ENCODE measurements around the gene SPECC1L. TPM values are rescaled to one million over a fixed set of nuclear protein-coding genes. Genes with fewer than 3 reads are reported as not detected.

SPECC1L gene
- total and polyA plus RNA-seq, 2 of the 8 experiments (the other 6 are each of a cell fraction or from before 2014, with no cell fraction given) = 15.7 to 61.6 TPM

GRCh38 chr22:24441406-24442351 lies 171.0 kb downstream of the SPECC1L start (continued):
- TF ChIP-seq POU5F1 (IDR thresholded peaks at IDR 0.05; ENCODE audit: low read depth, low read length) (no peak), BACH1 (IDR thresholded peaks at IDR 0.05; ENCODE audit: low read length) (no peak), RNF2 (IDR thresholded peaks at IDR 0.05; ENCODE audit: borderline replicate concordance, low read depth, low read length, missing control alignments, poor library complexity, severe bottlenecking) (no peak), CBX8 (IDR thresholded peaks at IDR 0.05; ENCODE audit: borderline replicate concordance, low read depth, low read length) (no peak), CHD1 (IDR thresholded peaks at IDR 0.05; ENCODE audit: low read depth, low read length) (no peak)
